ENCODE measurements around the gene CYP3A7. TPM values are rescaled to one million over a fixed set of nuclear protein-coding genes. Genes with fewer than 3 reads are reported as not detected.
"Not testable (repeated sequence)": the region's sequence is repeated elsewhere in the genome, so short reads cannot be mapped to it uniquely, and the experiment has no call there.

CYP3A7 gene
- total and polyA plus RNA-seq, 2 donors from 2014 or later, result 0.69 TPM; not detected in 1

DNA sequence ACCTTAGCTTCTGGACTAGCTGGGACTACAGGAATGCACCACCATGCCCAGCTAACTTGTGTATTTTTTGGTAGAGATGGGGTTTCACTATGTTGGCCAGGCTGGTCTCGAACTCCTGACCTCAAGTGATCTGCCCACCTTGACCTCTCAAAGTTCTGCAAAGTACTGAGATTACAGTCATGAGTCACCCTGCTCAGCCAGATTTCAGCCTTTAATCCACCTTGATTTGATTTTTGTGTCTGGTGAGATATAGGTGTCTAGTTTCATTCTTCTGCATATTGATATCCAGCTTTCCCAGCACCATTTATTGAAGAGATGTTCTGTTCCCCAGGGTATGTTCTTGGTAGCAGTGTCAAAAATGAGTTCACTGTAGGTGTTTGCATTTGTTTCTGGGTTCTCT lies 20.1 kb upstream of the CYP3A7 start:
- TF ChIP-seq CTCF (IDR thresholded peaks at IDR 0.05; ENCODE audit: borderline replicate concordance, extremely low read depth, insufficient read depth), result no peak
- intact Hi-C loops (cut with DNase I), result no loop called here
- H3K9me3 ChIP-seq (ENCODE audit: control insufficient read depth in 2 of 3, insufficient read depth in 1 of 3, low read length in 3 of 3), result peaks cover 0 to 4% (median 0%) of the 10 kb centered on the region in 3 donors
- FAIRE-seq, result no peak
- no peak overlapping the region for H3K4me3 ChIP-seq (ENCODE audit: low read length in 3 of 3)
- H3K36me3 ChIP-seq (ENCODE audit: control insufficient read depth in 2 of 3, insufficient read depth in 3 of 3, low read length in 3 of 3), result no peaks in the 10 kb centered on the region
- H3K9ac ChIP-seq (ENCODE audit: low read length in 3 of 3), result no peak overlapping the region
- H3K4me1 ChIP-seq (ENCODE audit: control insufficient read depth in 2 of 3, insufficient read depth in 2 of 3, low read depth in 1 of 3, low read length in 3 of 3), result no peaks in the 10 kb centered on the region
- no peak overlapping the region for H3K27ac ChIP-seq (ENCODE audit: low read depth in 2 of 2, low read length in 2 of 2)
- no peaks in the 10 kb centered on the region for H3K27me3 ChIP-seq (ENCODE audit: control insufficient read depth, insufficient read depth, low read length)
- DNase-seq, result no peak

GRCh38 chr7:99752356-99752755 lies 17.4 kb upstream of the CYP3A7 start:
- intact Hi-C loops (cut with DNase I), result no loop called here
- no peak for FAIRE-seq
- no peaks in the 10 kb centered on the region for H3K4me1 ChIP-seq (ENCODE audit: control insufficient read depth in 2 of 3, insufficient read depth in 2 of 3, low read depth in 1 of 3, low read length in 3 of 3)
- H3K9ac ChIP-seq (ENCODE audit: low read length in 3 of 3), result no peak overlapping the region
- DNase-seq, result peak in 1 of 5 donors; percentile 7
- H3K36me3 ChIP-seq (ENCODE audit: control insufficient read depth in 2 of 3, insufficient read depth in 3 of 3, low read length in 3 of 3), result no peaks in the 10 kb centered on the region
- TF ChIP-seq CTCF (IDR thresholded peaks at IDR 0.05; ENCODE audit: borderline replicate concordance, extremely low read depth, insufficient read depth), result no peak
- H3K27me3 ChIP-seq (ENCODE audit: control insufficient read depth, insufficient read depth, low read length), result no peaks in the 10 kb centered on the region
- H3K4me3 ChIP-seq (ENCODE audit: low read length in 3 of 3), result no peak overlapping the region
- H3K27ac ChIP-seq (ENCODE audit: low read depth in 2 of 2, low read length in 2 of 2), result no peak overlapping the region
- H3K9me3 ChIP-seq (ENCODE audit: control insufficient read depth in 2 of 3, insufficient read depth in 1 of 3, low read length in 3 of 3), result peaks cover 0 to 4% (median 0%) of the 10 kb centered on the region in 3 donors

GRCh38 chr7:99751322-99752052 lies 16.5 kb upstream of the CYP3A7 start:
- H3K36me3 ChIP-seq (ENCODE audit: control insufficient read depth in 2 of 3, insufficient read depth in 3 of 3, low read length in 3 of 3); H3K9ac ChIP-seq (ENCODE audit: low read length in 3 of 3); H3K27me3 ChIP-seq (ENCODE audit: control insufficient read depth, insufficient read depth, low read length); H3K4me1 ChIP-seq (ENCODE audit: control insufficient read depth in 2 of 3, insufficient read depth in 2 of 3, low read depth in 1 of 3, low read length in 3 of 3); H3K9me3 ChIP-seq (ENCODE audit: control insufficient read depth in 2 of 3, insufficient read depth in 1 of 3, low read length in 3 of 3); H3K27ac ChIP-seq (ENCODE audit: low read depth in 2 of 2, low read length in 2 of 2); H3K4me3 ChIP-seq (ENCODE audit: low read length in 3 of 3); DNase-seq; FAIRE-seq; intact Hi-C loops (cut with DNase I): not testable (repeated sequence)

DNA sequence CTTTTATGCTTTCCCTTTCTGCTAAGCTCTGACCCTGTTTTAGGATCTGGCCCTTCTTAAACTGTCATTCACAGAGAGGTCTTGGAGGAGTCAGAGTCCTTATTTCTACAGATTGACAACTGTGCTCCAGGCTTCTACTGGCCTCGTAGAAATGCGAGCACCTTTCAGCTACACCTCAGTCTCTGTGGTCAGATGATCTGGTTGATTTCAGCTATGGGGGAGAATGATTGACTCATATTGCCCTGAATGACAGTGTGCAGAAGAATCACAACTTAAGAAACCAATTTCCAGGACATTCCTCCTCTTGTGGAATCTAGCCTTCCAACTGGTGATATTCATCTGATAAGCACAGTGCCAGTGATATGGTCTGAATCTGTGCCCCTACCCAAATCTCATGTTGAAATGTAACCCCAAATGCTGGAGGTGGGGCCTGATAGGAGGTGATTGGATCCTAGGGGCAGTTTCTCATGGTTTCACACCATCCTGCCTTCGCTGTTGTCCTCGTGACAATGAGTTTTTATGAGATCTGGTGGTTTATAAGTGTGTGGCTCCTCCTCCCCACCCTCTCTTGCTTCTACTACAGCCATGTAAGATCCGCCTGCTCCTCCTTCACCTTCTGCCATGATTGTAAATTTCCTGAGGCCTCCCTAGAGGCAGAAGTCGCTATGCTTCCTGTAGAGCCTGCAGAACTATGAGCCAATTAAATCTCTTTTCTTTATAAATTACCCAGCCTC lies 14.0 kb upstream of the CYP3A7 start:
- Histone ChIP-seq H3K9me3 (ENCODE audit: control insufficient read depth in 2 of 3, insufficient read depth in 1 of 3, low read length in 3 of 3) (no peaks in the 10 kb centered on the region), H3K27me3 (ENCODE audit: control insufficient read depth, insufficient read depth, low read length) (no peaks in the 10 kb centered on the region), H3K9ac (ENCODE audit: low read length in 3 of 3) (no peak overlapping the region), H3K4me1 (ENCODE audit: control insufficient read depth in 2 of 3, insufficient read depth in 2 of 3, low read depth in 1 of 3, low read length in 3 of 3) (no peaks in the 10 kb centered on the region), H3K27ac (ENCODE audit: low read depth in 2 of 2, low read length in 2 of 2) (no peak overlapping the region), H3K4me3 (ENCODE audit: low read length in 3 of 3) (no peak overlapping the region), H3K36me3 (ENCODE audit: control insufficient read depth in 2 of 3, insufficient read depth in 3 of 3, low read length in 3 of 3) (no peaks in the 10 kb centered on the region)
- FAIRE-seq (no peak), DNase-seq (no peak)
- intact Hi-C loops (cut with DNase I), result no loop called here
- no peak for TF ChIP-seq CTCF (IDR thresholded peaks at IDR 0.05; ENCODE audit: borderline replicate concordance, extremely low read depth, insufficient read depth)

GRCh38 chr7:99746915-99747314 lies 11.9 kb upstream of the CYP3A7 start:
- H3K4me1 ChIP-seq (ENCODE audit: control insufficient read depth in 2 of 3, insufficient read depth in 2 of 3, low read depth in 1 of 3, low read length in 3 of 3); H3K27me3 ChIP-seq (ENCODE audit: control insufficient read depth, insufficient read depth, low read length); DNase-seq; H3K27ac ChIP-seq (ENCODE audit: low read depth in 2 of 2, low read length in 2 of 2); intact Hi-C loops (cut with DNase I); H3K9ac ChIP-seq (ENCODE audit: low read length in 3 of 3); FAIRE-seq; H3K4me3 ChIP-seq (ENCODE audit: low read length in 3 of 3); H3K36me3 ChIP-seq (ENCODE audit: control insufficient read depth in 2 of 3, insufficient read depth in 3 of 3, low read length in 3 of 3); H3K9me3 ChIP-seq (ENCODE audit: control insufficient read depth in 2 of 3, insufficient read depth in 1 of 3, low read length in 3 of 3): not testable (repeated sequence)

GRCh38 chr7:99745395-99745794 lies 10.4 kb upstream of the CYP3A7 start:
- FAIRE-seq; H3K4me1 ChIP-seq (ENCODE audit: control insufficient read depth in 2 of 3, insufficient read depth in 2 of 3, low read depth in 1 of 3, low read length in 3 of 3); H3K9me3 ChIP-seq (ENCODE audit: control insufficient read depth in 2 of 3, insufficient read depth in 1 of 3, low read length in 3 of 3); intact Hi-C loops (cut with DNase I); H3K36me3 ChIP-seq (ENCODE audit: control insufficient read depth in 2 of 3, insufficient read depth in 3 of 3, low read length in 3 of 3); H3K9ac ChIP-seq (ENCODE audit: low read length in 3 of 3); H3K4me3 ChIP-seq (ENCODE audit: low read length in 3 of 3); DNase-seq; H3K27me3 ChIP-seq (ENCODE audit: control insufficient read depth, insufficient read depth, low read length); H3K27ac ChIP-seq (ENCODE audit: low read depth in 2 of 2, low read length in 2 of 2): not testable (repeated sequence)
